ENCODE measurements around the gene RBBP8NL. TPM values are rescaled to one million over a fixed set of nuclear protein-coding genes. Genes with fewer than 3 reads are reported as not detected.

RBBP8NL gene
- total and polyA plus RNA-seq, 4 donors: 0.21 to 1.3 (median 1.1) TPM

DNA sequence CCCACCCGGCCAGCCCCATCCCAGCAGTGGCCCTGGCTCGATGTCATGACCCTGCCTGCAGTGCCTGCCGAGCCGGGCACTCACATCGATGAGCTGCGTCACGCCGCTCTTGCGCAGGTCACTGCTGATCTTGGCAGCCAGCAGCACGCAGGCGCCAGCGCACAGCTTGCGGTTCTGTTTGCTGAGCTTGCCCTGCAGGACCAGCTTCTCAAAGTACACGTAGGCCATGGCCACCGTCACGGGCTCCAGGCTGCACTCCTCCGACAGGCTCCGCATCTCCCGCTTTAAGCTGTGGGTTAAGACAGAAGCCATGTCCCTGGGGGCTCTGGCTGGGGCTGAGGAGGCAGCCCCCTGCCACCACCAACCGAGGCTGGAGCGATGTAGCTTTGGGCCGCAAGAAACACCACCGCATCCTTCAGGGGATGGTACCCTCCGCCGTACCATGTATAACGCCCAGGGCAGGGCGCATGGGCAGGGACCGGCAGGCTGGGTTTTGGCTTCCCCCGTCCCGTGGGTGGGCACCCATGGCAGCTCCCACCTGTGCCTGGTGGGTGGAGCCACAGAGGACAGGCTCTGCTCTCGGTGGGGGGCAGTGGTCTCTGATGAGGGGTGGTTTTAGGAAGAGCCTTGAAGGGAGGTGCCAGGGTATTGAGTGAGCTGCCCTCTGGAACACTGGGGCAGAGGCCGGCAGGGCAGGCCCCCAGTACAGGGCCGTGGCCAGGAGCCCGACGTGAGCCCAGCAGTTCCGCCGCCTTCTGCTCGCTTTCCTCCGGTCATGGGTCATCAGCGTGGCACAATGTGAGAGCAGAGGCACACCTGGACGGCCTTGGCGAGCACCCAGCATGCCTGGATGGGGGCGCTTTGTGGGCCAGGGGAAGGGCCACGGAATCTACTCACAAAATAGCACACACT is 35.9 kb downstream of the RBBP8NL start:
- no peaks in the 10 kb centered on the region for H3K27me3 ChIP-seq (ENCODE audit: control insufficient read depth in 3 of 3, insufficient read depth in 3 of 3, low read length in 2 of 3)
- 91% methylated on average over 43 to 44 of the region's 44 CpGs for WGBS, 2 donors
- ATAC-seq (ENCODE audit: insufficient read depth, low FRiP score) (no peak), DNase-seq (no peak)
- H3K27ac ChIP-seq (ENCODE audit: low read depth in 1 of 2, low read length in 1 of 2): no peak overlapping the region
- H3K4me1 ChIP-seq (ENCODE audit: control insufficient read depth in 5 of 5, insufficient read depth in 5 of 5, low read length in 5 of 5): peaks cover 0 to 10% (median 6%) of the 10 kb centered on the region in 5 donors
- TF ChIP-seq, protein P1, sequence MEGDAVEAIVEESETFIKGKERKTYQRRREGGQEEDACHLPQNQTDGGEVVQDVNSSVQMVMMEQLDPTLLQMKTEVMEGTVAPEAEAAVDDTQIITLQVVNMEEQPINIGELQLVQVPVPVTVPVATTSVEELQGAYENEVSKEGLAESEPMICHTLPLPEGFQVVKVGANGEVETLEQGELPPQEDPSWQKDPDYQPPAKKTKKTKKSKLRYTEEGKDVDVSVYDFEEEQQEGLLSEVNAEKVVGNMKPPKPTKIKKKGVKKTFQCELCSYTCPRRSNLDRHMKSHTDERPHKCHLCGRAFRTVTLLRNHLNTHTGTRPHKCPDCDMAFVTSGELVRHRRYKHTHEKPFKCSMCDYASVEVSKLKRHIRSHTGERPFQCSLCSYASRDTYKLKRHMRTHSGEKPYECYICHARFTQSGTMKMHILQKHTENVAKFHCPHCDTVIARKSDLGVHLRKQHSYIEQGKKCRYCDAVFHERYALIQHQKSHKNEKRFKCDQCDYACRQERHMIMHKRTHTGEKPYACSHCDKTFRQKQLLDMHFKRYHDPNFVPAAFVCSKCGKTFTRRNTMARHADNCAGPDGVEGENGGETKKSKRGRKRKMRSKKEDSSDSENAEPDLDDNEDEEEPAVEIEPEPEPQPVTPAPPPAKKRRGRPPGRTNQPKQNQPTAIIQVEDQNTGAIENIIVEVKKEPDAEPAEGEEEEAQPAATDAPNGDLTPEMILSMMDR (IDR thresholded peaks at IDR 0.05; ENCODE audit: control extremely low read depth, extremely low read depth): no peak
- no peak overlapping the region for H3K4me3 ChIP-seq
- H3K36me3 ChIP-seq (ENCODE audit: control insufficient read depth in 4 of 4, insufficient read depth in 4 of 4, low read length in 4 of 4): peaks cover 0 to 52% (median 29%) of the 10 kb centered on the region in 4 donors
- H3K9me3 ChIP-seq (ENCODE audit: control insufficient read depth in 4 of 4, insufficient read depth in 3 of 4, low read length in 3 of 4): no peaks in the 10 kb centered on the region
- H3K9ac ChIP-seq (ENCODE audit: insufficient read depth in 1 of 2, low read length in 2 of 2): no peak overlapping the region

DNA sequence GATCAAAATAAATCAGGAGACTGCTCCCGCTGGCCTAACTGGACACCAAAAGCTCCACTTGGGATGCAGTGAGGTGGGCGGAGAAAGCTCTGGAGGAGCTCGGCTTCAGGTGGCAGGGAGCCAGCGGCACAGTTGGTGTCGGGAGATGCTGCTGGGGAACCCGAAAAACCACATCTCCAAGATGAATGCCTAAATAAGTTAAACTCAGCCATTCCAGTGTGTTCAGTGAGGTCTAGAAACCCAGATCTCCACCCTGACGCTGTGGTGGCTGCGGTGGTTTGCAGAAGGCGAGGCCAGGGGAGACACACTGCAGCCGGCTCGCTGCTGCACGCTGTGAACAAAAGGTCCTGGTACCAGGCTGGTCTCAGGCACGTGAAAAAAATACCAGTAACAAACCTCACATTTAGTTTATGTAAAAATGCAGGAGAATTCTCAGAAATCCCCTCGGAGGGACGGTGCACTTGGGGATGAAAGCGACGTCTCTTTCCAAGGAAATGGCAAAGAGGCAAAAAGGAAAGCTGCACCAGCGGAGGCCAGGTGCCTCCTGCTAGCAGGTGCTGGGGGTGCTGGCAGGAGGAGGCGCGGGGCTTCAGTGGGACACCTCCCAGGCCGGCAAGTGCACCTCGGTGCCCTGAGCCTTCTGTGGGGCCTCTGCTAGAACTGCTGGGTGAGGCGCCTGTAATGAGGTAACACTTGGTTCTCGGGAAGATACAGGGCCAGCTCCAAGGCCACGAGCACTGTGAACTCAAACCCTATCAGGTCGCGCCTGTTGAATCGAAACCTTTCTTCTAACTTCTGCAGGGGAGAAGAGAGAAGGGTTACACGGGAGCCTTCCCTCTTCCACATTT is 36.8 kb downstream of the RBBP8NL start:
- no peak overlapping the region for H3K27ac ChIP-seq (ENCODE audit: low read depth in 1 of 2, low read length in 1 of 2)
- ATAC-seq (ENCODE audit: insufficient read depth, low FRiP score): no peak
- H3K36me3 ChIP-seq (ENCODE audit: control insufficient read depth in 4 of 4, insufficient read depth in 4 of 4, low read length in 4 of 4): peaks cover 0 to 49% (median 29%) of the 10 kb centered on the region in 4 donors
- no peaks in the 10 kb centered on the region for H3K9me3 ChIP-seq (ENCODE audit: control insufficient read depth in 4 of 4, insufficient read depth in 3 of 4, low read length in 3 of 4)
- no peak overlapping the region for H3K4me3 ChIP-seq
- no peak for DNase-seq
- TF ChIP-seq, protein P1 (IDR thresholded peaks at IDR 0.05; ENCODE audit: control extremely low read depth, extremely low read depth): no peak
- peaks cover 2 to 18% (median 7%) of the 10 kb centered on the region in 5 donors for H3K4me1 ChIP-seq (ENCODE audit: control insufficient read depth in 5 of 5, insufficient read depth in 5 of 5, low read length in 5 of 5)
- H3K27me3 ChIP-seq (ENCODE audit: control insufficient read depth in 3 of 3, insufficient read depth in 3 of 3, low read length in 2 of 3): no peaks in the 10 kb centered on the region
- WGBS, 2 donors: 89% methylated on average over 29 of the region's 29 CpGs
- H3K9ac ChIP-seq (ENCODE audit: insufficient read depth in 1 of 2, low read length in 2 of 2): no peak overlapping the region

DNA sequence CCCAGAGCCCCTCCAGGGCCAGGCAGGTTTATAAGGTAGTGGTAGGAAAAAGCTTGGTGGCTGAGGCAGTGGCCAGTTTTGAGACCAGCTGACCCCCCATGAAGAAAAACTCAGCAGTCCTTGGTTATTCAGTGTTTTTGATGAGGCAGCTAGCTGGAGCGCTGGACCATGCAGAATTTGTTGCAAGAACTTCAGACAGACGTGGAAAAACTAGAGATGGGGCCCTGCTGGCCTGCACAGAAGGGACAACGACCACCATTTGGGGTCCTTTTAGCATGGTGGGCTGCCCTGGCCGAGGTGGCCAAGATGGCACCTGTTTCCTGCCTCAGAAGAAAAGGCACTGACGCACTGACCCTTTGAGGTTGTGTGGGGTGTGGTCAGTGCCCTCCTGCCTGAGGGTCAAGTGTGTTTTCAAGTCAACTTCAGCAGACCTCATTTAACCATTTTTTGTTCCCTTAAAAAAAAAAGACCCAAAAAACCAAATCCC is 37.7 kb downstream of the RBBP8NL start:
- Histone ChIP-seq H3K9ac (ENCODE audit: insufficient read depth in 1 of 2, low read length in 2 of 2) (no peak overlapping the region), H3K4me3 (no peak overlapping the region), H3K4me1 (ENCODE audit: control insufficient read depth in 5 of 5, insufficient read depth in 5 of 5, low read length in 5 of 5) (peaks cover 2 to 22% (median 7%) of the 10 kb centered on the region in 5 donors), H3K27ac (ENCODE audit: low read depth in 1 of 2, low read length in 1 of 2) (no peak overlapping the region), H3K27me3 (ENCODE audit: control insufficient read depth in 3 of 3, insufficient read depth in 3 of 3, low read length in 2 of 3) (no peaks in the 10 kb centered on the region), H3K36me3 (ENCODE audit: control insufficient read depth in 4 of 4, insufficient read depth in 4 of 4, low read length in 4 of 4) (peaks cover 0 to 44% (median 28%) of the 10 kb centered on the region in 4 donors), H3K9me3 (ENCODE audit: control insufficient read depth in 4 of 4, insufficient read depth in 3 of 4, low read length in 3 of 4) (no peaks in the 10 kb centered on the region)
- DNase-seq: no peak
- WGBS, 2 donors: 76 to 81% methylated on average over 5 of the region's 5 CpGs
- ATAC-seq (ENCODE audit: insufficient read depth, low FRiP score): no peak
- TF ChIP-seq, protein P1 (IDR thresholded peaks at IDR 0.05; ENCODE audit: control extremely low read depth, extremely low read depth): no peak

Measured in lung (tissue), 12 donors.